GM19452 (cell line): ENCODE measurements around the gene ASCC1.

Experiments
- ATAC-seq: cut with Tn5 transposase; IDR thresholded peaks from one replicate; pipeline ENCODE4 v1.9.1; 2021; ENCODE audit not compliant: unreplicated experiment

The ASCC1 gene

GRCh38 chr10:72053690-72054089 lies 162.4 kb downstream of the ASCC1 start:
- no peak for ATAC-seq

GRCh38 chr10:72050873-72051272 lies 165.2 kb downstream of the ASCC1 start:
- ATAC-seq: no peak

DNA sequence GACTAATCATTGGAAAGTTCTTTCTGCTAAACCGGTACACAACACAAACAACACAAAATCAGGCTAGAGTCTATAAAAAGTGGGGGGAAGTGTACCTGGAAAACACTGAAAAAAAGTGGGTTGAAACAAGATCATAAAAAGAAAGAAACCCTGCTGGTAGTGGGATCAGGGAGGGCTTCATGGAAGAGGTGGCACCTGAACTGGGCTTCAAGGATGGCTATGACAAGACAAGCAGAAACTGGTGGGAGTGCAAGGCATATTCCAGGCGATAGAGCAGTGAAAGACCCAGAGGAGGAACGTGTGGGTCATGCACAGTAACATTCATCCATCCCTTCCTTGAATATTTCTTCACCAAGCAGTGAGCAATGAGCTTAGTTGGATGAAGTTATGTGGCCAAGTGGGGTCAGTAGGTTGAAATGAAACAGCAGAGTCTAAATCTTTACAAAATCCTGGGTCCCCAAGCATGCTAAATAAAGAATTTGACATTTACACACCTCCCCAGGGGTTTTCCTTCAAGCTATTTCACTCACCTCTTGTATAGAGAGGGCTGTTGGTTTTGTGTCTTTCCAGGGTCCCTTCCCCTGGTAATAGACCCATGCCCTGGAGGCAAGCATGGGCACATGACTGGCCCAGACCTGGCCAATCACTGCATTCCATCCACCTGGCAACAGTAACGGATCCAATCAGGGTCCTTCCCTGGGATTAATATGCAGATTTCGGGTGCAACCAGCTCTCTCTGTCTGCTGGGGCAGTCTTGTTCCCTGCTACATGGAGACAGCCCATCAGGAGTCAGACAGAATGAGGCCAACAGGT lies 165.9 kb downstream of the ASCC1 start:
- no peak for ATAC-seq

- no peak for ATAC-seq
Measured at GRCh38 chr10:72049472-72049871, 166.6 kb downstream of the ASCC1 start.

DNA sequence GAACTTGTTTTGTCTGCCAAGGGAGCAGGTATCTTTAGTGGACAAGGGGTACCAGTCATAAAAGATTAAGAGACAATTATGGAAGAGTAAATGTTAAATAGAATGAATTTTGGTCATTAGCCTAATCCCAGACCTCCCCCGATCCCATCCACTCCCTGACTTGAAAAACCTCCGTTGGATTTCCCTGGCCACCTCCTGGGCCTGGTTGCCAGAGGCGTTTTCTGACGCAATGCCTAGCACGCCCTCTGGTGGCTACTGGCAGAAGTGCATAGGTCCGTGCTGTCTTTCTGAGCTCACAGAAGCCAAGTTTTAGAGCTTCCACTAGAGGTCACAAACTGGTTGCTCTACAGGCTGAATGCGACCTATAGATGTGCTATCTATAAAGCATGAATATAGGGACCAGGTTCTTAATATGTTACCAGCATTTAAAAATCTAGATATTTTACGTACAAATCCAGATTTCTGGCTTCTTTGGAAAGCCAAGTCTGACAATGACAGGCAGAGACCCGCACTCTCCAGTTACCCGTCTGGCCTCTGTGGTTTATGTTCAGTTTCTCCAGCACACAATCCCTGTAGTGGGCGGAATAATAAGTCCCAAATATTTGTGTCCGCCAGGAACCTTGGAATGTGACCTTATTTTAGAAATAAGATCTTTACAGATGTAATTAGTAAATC lies 167.5 kb downstream of the ASCC1 start:
- no peak for ATAC-seq
